Measurements from ENCODE around the gene CFAP161. TPM values are rescaled to one million over a fixed set of nuclear protein-coding genes. Genes with fewer than 3 reads are reported as not detected.

Gene CFAP161
- total RNA-seq, 4 donors from 2014 or later, result 6.6 TPM; not detected in 3

DNA sequence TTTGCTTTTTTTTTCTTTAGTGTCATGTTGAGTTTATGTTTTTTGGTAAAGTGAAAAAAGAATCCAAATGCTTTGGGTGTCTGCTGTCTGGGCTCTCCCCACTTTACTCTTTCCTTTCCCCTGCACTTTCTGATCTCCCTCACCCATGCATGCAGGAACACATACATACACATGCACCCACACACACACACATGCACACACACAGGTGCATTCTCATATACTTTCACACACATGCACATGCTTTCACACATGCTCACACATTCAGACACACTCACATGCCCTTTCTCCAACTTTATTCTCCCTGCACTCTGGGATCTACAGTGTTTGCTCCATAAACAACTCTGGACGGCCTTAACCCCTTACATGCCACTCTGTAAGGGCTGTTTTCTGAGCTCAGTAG, 46.4 kb upstream of the CFAP161 start:
- Histone ChIP-seq H3K27me3 (no peaks in the 10 kb centered on the region), H3K27ac (no peak overlapping the region), H3K4me1 (no peaks in the 10 kb centered on the region), H3K9me3 (no peaks in the 10 kb centered on the region), H3K4me3 (no peak overlapping the region), H3K36me3 (no peaks in the 10 kb centered on the region)
- DNase-seq, result no peak
- TF ChIP-seq, protein P1, sequence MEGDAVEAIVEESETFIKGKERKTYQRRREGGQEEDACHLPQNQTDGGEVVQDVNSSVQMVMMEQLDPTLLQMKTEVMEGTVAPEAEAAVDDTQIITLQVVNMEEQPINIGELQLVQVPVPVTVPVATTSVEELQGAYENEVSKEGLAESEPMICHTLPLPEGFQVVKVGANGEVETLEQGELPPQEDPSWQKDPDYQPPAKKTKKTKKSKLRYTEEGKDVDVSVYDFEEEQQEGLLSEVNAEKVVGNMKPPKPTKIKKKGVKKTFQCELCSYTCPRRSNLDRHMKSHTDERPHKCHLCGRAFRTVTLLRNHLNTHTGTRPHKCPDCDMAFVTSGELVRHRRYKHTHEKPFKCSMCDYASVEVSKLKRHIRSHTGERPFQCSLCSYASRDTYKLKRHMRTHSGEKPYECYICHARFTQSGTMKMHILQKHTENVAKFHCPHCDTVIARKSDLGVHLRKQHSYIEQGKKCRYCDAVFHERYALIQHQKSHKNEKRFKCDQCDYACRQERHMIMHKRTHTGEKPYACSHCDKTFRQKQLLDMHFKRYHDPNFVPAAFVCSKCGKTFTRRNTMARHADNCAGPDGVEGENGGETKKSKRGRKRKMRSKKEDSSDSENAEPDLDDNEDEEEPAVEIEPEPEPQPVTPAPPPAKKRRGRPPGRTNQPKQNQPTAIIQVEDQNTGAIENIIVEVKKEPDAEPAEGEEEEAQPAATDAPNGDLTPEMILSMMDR (IDR thresholded peaks at IDR 0.05), result no peak
- no peak for TF ChIP-seq POLR2A (IDR thresholded peaks at IDR 0.05)

DNA sequence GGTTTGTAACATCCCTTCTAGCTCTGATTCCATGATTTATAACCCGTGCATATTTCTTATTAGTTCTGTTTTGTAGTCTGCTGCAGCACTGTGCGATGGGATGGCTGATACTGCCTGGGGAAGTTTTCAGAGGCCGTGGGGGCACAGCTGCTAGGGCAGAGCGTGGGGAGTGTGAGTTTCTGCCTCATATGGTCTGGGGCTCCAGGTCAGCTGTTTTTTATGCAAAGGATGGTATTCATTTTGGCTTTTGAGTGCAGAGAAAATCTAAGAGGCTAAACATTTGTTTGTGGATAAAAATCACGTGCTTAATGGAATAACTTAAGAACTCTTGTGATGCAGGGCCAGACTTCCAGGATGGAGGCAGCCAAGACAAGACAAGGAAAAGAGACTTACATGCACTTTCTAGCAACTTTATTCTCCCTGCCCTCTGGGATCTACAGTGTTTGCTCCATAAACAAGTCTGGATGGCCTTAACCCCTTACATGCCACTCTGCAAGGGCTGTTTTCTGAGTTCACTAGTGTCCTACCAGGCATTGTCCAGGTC, 45.5 kb upstream of the CFAP161 start:
- TF ChIP-seq POLR2A (IDR thresholded peaks at IDR 0.05), result no peak
- TF ChIP-seq, protein P1 (IDR thresholded peaks at IDR 0.05), result no peak
- DNase-seq, result no peak
- H3K27ac ChIP-seq, result no peak overlapping the region

DNA sequence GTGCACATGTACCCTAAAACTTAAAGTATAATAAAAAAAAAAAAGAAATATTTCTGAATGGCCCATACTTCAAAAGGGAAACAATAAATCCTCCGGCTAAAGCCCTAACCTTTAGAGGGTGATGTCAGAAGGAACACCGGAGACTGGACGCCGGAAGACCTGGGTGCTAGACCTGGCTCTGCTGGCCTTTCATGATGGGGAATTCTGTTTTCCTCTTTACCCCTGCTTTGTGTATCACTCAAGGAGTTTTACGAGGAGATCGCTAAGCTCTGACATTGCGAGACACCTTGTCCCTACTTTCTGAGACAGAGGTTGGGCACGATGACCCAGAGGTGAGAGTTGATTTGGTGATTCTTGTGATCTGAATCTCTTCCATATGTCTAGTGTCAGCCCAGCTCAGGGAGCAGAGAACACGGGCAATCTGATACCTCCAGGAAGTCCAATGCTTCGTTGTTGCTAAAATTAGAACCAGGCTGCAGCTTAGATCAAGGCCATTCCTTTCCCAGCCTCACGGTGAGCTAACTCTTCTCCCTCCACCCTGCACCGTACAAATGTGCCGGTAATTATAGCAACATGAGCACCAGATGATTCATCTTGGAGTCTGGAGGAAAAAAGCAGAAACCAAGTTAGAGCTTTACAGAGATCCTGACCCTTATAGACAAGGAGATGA, 42.0 kb upstream of the CFAP161 start:
- H3K27me3 ChIP-seq, result no peaks in the 10 kb centered on the region
- no peak for TF ChIP-seq POLR2A (IDR thresholded peaks at IDR 0.05)
- TF ChIP-seq, protein P1 (IDR thresholded peaks at IDR 0.05), result no peak
- no peaks in the 10 kb centered on the region for H3K36me3 ChIP-seq
- H3K9me3 ChIP-seq, result no peaks in the 10 kb centered on the region
- DNase-seq, result no peak
- no peaks in the 10 kb centered on the region for H3K4me1 ChIP-seq
- no peak overlapping the region for H3K4me3 ChIP-seq
- H3K27ac ChIP-seq, result no peak overlapping the region

More for the DNA sequence above, 45.5 kb upstream of the CFAP161 start:
- no peaks in the 10 kb centered on the region for H3K9me3 ChIP-seq
- H3K4me1 ChIP-seq, result no peaks in the 10 kb centered on the region
- H3K4me3 ChIP-seq, result no peak overlapping the region
- no peaks in the 10 kb centered on the region for H3K36me3 ChIP-seq
- no peaks in the 10 kb centered on the region for H3K27me3 ChIP-seq

DNA sequence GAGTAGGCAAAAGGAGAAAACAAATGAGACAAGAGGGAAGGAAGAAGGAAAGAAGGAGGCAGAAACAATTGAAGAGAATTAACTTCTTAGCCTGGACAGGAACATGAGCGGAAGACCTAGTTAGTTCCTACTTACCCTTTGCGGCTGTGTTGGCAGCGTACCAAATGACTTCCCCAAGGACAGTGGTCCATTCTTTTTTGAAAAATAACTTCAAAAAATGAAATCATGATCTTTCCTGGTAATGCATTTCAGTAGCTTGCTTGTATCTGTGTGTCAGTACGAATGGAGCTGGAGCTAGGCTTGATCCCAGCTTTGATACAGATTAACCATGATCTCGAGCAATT, 41.5 kb upstream of the CFAP161 start:
- Histone ChIP-seq H3K27ac (no peak overlapping the region), H3K36me3 (no peaks in the 10 kb centered on the region), H3K27me3 (no peaks in the 10 kb centered on the region), H3K4me3 (no peak overlapping the region), H3K4me1 (no peaks in the 10 kb centered on the region), H3K9me3 (no peaks in the 10 kb centered on the region)
- TF ChIP-seq POLR2A (IDR thresholded peaks at IDR 0.05), result no peak
- TF ChIP-seq, protein P1 (IDR thresholded peaks at IDR 0.05), result no peak
- DNase-seq, result no peak

DNA sequence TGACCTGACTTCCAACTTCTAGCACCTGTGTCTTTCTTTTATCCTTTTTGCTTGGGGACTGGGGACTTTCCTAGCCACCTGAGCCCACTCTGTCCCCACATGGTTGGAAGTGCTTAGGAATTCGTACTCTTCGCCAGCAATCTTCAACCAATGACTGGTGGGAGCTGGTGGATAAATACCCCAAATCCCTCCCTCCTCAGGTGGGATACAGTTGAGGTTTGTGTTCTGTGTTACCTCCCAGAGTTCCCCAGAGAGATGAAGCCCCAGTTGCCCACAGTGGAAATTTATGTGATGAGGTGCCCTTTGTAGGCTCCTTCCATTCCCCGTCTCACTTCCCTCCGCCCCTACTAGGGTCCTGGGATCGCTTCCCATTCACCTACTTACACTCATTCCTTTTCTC, 40.1 kb upstream of the CFAP161 start:
- H3K27me3 ChIP-seq, result no peaks in the 10 kb centered on the region
- H3K4me1 ChIP-seq, result no peaks in the 10 kb centered on the region
- TF ChIP-seq, protein P1 (IDR thresholded peaks at IDR 0.05), result no peak
- TF ChIP-seq POLR2A (IDR thresholded peaks at IDR 0.05), result no peak
- DNase-seq, result no peak
- H3K9me3 ChIP-seq, result no peaks in the 10 kb centered on the region
- H3K4me3 ChIP-seq, result no peak overlapping the region
- H3K36me3 ChIP-seq, result no peaks in the 10 kb centered on the region
- H3K27ac ChIP-seq, result no peak overlapping the region

Data from Peyer's patch (tissue), 4 donors.